Spleen (tissue), 7 donors: ENCODE results near the gene S100A5.
"Not testable (repeated sequence)": the region's sequence is repeated elsewhere in the genome, so short reads cannot be mapped to it uniquely, and the experiment has no call there.

ENCODE experiments used
- CTCF ChIP-seq, 11 experiments: fragments of 200-600 bp in 7 of 11; fragments of 450-650 bp in 4 of 11; sonication (generic) in 4 of 11; IDR thresholded peaks in 8 of 11; conservative IDR thresholded peaks in 3 of 11; 1 replicate in 7 of 11; 2 replicates in 4 of 11; pipeline versions ENCODE4 v1.4.0 to v1.8.0; 2016 to 2021; ENCODE audit warnings: antibody characterized with exemption in 11 of 11, inconsistent platforms in 4 of 11, mild to moderate bottlenecking in 1 of 11
- POLR2AphosphoS5 ChIP-seq, 3 donors: sonication (generic); formaldehyde crosslinking; IDR thresholded peaks; one replicate each; pipeline ENCODE4 v1.5.1; 2017; ENCODE audit warnings: antibody characterized with exemption in 3 of 3
- donor health status: DM: no; HTN: no; CAD: no; lungs with moderate emphysema.
- donor health status: DM: no; HTN: no; CAD: no.
- donor health status: DM: no; HTN: no; CAD: no.

DNA sequence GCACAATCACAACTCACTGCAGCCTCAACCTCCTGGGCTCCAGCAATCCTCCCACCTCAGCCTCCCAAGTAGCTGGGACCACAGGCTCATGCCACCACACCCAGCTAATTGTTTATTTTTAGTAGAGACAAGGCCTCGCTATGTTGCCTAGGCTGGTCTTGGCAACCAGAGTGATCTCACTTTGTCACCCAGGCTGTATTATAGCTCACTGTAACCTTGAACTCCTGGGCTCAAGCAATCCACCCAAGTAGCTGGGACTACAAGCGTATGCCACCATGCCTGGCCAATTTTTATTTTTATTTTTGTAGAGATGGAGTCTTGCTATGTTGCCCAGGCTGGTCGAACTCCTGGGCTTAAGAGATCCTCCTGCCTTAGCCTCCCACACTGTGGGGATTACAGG lies 21.3 kb upstream of the S100A5 start:
- not testable (repeated sequence) for TF ChIP-seq CTCF (IDR thresholded peaks at IDR 0.05 in 8 of 11, conservative IDR thresholded peaks at IDR 0.05 in 3 of 11); POLR2AphosphoS5 (IDR thresholded peaks at IDR 0.05)
